ENCODE results near the gene PDE3B.

DNA sequence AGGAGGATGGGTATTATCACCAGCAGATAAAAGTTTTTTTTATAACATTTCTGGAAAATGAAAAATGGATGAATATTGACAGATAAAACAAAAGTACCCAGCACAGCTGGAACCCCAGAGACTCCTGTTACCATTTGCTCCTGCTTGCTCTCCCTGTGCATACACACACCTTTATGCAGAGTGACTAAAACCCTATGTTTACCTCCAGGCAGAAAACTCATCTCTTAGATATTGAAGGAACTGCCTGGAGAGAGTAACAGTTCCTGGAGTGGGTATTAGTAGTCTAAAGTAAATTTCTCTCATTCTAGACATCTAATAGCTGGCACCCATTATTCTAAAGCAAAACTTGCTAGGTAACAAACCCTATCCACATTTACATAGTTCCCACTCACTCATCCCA, 210.5 kb downstream of the PDE3B start:
- TF ChIP-seq, protein P1, sequence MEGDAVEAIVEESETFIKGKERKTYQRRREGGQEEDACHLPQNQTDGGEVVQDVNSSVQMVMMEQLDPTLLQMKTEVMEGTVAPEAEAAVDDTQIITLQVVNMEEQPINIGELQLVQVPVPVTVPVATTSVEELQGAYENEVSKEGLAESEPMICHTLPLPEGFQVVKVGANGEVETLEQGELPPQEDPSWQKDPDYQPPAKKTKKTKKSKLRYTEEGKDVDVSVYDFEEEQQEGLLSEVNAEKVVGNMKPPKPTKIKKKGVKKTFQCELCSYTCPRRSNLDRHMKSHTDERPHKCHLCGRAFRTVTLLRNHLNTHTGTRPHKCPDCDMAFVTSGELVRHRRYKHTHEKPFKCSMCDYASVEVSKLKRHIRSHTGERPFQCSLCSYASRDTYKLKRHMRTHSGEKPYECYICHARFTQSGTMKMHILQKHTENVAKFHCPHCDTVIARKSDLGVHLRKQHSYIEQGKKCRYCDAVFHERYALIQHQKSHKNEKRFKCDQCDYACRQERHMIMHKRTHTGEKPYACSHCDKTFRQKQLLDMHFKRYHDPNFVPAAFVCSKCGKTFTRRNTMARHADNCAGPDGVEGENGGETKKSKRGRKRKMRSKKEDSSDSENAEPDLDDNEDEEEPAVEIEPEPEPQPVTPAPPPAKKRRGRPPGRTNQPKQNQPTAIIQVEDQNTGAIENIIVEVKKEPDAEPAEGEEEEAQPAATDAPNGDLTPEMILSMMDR (conservative IDR thresholded peaks at IDR 0.05) = no peak
- TF ChIP-seq ZFX (IDR thresholded peaks at IDR 0.05) = no peak
